Transverse colon (tissue), 4 donors: Measurements from ENCODE around the gene ITGA11. TPM values are rescaled to one million over a fixed set of nuclear protein-coding genes. Genes with fewer than 3 reads are reported as not detected.
A peak's percentile ranks its signal among the peaks of the same experiment; 100 is the strongest.

Experiments used
- DNase-seq: peaks from one replicate; pipeline ENCODE4 v3.0.0-alpha.2; 2019
- H3K27ac ChIP-seq, 4 donors: fragments of 200-600 bp; sonication (generic); 2 replicates each; pipeline ENCODE4 v1.5.1; 2016 to 2018; ENCODE audit warnings: inconsistent platforms in 4 of 4
- H3K27me3 ChIP-seq: fragments of 200-600 bp; sonication (generic); 2 replicates; pipeline ENCODE4 v1.5.1; 2017; ENCODE audit warnings: inconsistent platforms
- H3K36me3 ChIP-seq, 4 donors: fragments of 200-600 bp; sonication (generic); 2 replicates each; pipeline ENCODE4 v1.5.1; 2017 to 2019; ENCODE audit warnings: inconsistent platforms in 4 of 4
- H3K4me1 ChIP-seq, 4 donors: fragments of 200-600 bp; sonication (generic); 2 replicates each; pipeline ENCODE4 v1.5.1; 2017 to 2020; ENCODE audit warnings: inconsistent platforms in 4 of 4
- H3K4me3 ChIP-seq, 4 donors: fragments of 200-600 bp; sonication (generic); 1 replicate in 1 of 4; 2 replicates in 3 of 4; pipeline versions ENCODE4 v1.5.1 to v1.6.1; 2017 to 2019; ENCODE audit warnings: inconsistent platforms in 4 of 4
- H3K9me3 ChIP-seq, 2 donors: fragments of 200-600 bp; sonication (generic); 2 replicates each; pipeline ENCODE4 v1.5.1; 2017 to 2019; ENCODE audit warnings: inconsistent platforms in 2 of 2
- EP300 ChIP-seq: sonication (generic); formaldehyde crosslinking; IDR thresholded peaks from one replicate; pipeline ENCODE4 v1.6.1; 2017; ENCODE audit warnings: antibody characterized with exemption, low read depth
- POLR2A ChIP-seq: fragments of 450-650 bp; IDR thresholded peaks from one replicate; pipeline ENCODE4 v1.6.1; 2016; ENCODE audit warnings: antibody characterized with exemption, mild to moderate bottlenecking, moderate library complexity
- POLR2AphosphoS5 ChIP-seq, 3 donors: sonication (generic); formaldehyde crosslinking; IDR thresholded peaks; one replicate each; pipeline ENCODE4 v1.6.1; 2016; ENCODE audit warnings: antibody characterized with exemption in 3 of 3
- WGBS, 2 donors: methylation state at CpG; one replicate each; pipeline ENCODE4 v1.1.5; 2018; ENCODE audit warnings: low coverage in 1 of 2; 5-methylcytosine and 5-hydroxymethylcytosine counted together
- in situ Hi-C, 4 donors: fragments of 200-750 bp; cut with MboI; loops; one replicate each; pipeline versions ENCODE4 v1.15.0 to v1.15.1; 2017; ENCODE audit warnings: low sequenced_read_pairs in 3 of 4, low pct_ligation_motif_present in 1 of 4, low pct_unique_long_range_greater_than_20kb in 1 of 4
- intact Hi-C: fragments of 100-400 bp; cut with DNase I; formaldehyde crosslinking; loops from one replicate; pipeline ENCODE4 v1.15.1; 2023; ENCODE audit warnings: low total_unique reads
- total RNA-seq, 4 donors: library from RNA; depleted of rRNA; stranded (reverse); fragments of >200 nt; gene quantifications; one replicate each; pipeline ENCODE4 v1.1.0, GENCODE V29; 2016
- TF ChIP-seq, protein P1 (sequence below), 5 experiments: fragments of 200-600 bp in 3 of 5; fragments of 450-650 bp in 2 of 5; sonication (generic) in 3 of 5; IDR thresholded peaks; 1 replicate in 2 of 5; 2 replicates in 3 of 5; pipeline ENCODE4 v1.5.1; 2016 to 2017; ENCODE audit warnings: antibody characterized with exemption in 5 of 5, inconsistent platforms in 3 of 5, mild to moderate bottlenecking in 2 of 5, moderate library complexity in 1 of 5

Gene ITGA11
- total RNA-seq, 4 donors from 2014 or later = 0.37 to 3.2 (median 1.1) TPM

DNA sequence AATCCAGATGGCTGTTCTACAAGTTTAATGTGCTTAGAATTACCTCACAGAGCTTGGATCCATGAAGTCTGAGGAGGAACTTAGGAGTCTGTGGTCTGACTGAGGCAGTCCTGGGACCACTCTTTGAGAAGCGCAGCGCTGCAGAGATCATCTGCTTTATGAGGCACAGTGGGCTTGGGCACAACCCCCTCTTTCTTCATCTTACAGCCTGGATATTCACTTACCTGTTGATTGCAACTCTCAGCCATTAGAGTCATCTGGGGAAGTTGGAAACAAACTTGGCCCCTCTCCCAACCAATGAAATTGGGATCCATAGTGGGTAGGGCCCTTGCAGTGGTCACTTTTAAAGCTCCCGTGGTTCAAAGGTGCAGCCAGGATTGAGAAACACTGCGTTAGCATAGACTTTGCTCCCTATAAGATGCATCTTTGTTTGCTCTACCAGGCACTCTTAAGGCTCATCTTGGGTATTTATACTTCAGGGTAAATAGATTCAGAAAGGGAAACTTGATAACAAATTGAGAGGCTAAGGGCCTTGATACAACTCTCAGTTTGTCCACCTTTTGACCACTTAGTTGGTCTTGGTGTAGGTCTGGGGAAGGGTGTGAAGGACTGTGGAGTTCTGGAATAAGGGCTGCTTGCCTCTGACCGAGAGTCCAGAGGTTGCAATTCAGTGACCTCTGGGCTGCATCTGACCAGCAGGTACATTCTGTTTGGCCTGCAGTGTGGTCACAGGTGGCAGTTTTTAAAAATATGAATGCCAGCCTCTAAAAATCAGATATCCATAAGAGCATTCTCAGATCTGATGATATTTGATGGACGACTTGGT lies 131.6 kb downstream of the ITGA11 start:
- in situ Hi-C loops = loop anchor here in 2 of 4 donors (10.0 to 25.0 kb wide), 3 partner anchors 84 to 387 kb away; no protein-coding TSS in a partner anchor
- no peak for TF ChIP-seq POLR2A
- TF ChIP-seq EP300 = no peak
- no peak for TF ChIP-seq POLR2AphosphoS5 (IDR thresholded peaks at IDR 0.05)
- TF ChIP-seq, protein P1, sequence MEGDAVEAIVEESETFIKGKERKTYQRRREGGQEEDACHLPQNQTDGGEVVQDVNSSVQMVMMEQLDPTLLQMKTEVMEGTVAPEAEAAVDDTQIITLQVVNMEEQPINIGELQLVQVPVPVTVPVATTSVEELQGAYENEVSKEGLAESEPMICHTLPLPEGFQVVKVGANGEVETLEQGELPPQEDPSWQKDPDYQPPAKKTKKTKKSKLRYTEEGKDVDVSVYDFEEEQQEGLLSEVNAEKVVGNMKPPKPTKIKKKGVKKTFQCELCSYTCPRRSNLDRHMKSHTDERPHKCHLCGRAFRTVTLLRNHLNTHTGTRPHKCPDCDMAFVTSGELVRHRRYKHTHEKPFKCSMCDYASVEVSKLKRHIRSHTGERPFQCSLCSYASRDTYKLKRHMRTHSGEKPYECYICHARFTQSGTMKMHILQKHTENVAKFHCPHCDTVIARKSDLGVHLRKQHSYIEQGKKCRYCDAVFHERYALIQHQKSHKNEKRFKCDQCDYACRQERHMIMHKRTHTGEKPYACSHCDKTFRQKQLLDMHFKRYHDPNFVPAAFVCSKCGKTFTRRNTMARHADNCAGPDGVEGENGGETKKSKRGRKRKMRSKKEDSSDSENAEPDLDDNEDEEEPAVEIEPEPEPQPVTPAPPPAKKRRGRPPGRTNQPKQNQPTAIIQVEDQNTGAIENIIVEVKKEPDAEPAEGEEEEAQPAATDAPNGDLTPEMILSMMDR (IDR thresholded peaks at IDR 0.05) = no peak

GRCh38 chr15:68299436-68299835 lies 132.5 kb downstream of the ITGA11 start:
- intact Hi-C loops = no loop called here
- in situ Hi-C loops = no loop called here
- H3K27ac ChIP-seq = peak overlapping the region; percentile 68 to 73 (median 70)
- H3K4me3 ChIP-seq = peak overlapping the region in 1 of 4 donors; percentile 25
- 64% methylated on average over 5 of the region's 5 CpGs for WGBS, 2 donors
- no peaks in the 10 kb centered on the region for H3K27me3 ChIP-seq
- DNase-seq = no peak
- no peaks in the 10 kb centered on the region for H3K9me3 ChIP-seq
- H3K4me1 ChIP-seq = peaks cover 13 to 45% (median 28%) of the 10 kb centered on the region in 4 donors
- H3K36me3 ChIP-seq = no peaks in the 10 kb centered on the region
- no peak for TF ChIP-seq POLR2A
- no peak for TF ChIP-seq EP300
- TF ChIP-seq, protein P1 (IDR thresholded peaks at IDR 0.05) = no peak
- no peak for TF ChIP-seq POLR2AphosphoS5 (IDR thresholded peaks at IDR 0.05)

More for the DNA sequence above, 131.6 kb downstream of the ITGA11 start:
- Histone ChIP-seq H3K4me3 (no peak overlapping the region), H3K27me3 (no peaks in the 10 kb centered on the region), H3K27ac (peak overlapping the region; percentile 68 to 73 (median 70)), H3K4me1 (peaks cover 13 to 40% (median 24%) of the 10 kb centered on the region in 4 donors), H3K9me3 (no peaks in the 10 kb centered on the region), H3K36me3 (no peaks in the 10 kb centered on the region)
- intact Hi-C loops = loop anchor here (10.0 kb wide), 1 partner anchor 46 kb away; no protein-coding TSS in a partner anchor
- DNase-seq = peak; percentile 56
- 74 to 80% methylated on average over 2 to 6 of the region's 6 CpGs for WGBS, 2 donors

- TF ChIP-seq, protein P1 (IDR thresholded peaks at IDR 0.05) = no peak
- TF ChIP-seq POLR2A = no peak
- TF ChIP-seq POLR2AphosphoS5 (IDR thresholded peaks at IDR 0.05) = peak in 1 of 3 donors; percentile 19
- WGBS, 2 donors = 14 to 30% methylated on average over 2 to 6 of the region's 6 CpGs
- Histone ChIP-seq H3K9me3 (no peaks in the 10 kb centered on the region), H3K4me3 (peak overlapping the region in 1 of 4 donors; percentile 25), H3K4me1 (peaks cover 13 to 45% (median 28%) of the 10 kb centered on the region in 4 donors), H3K36me3 (no peaks in the 10 kb centered on the region), H3K27me3 (no peaks in the 10 kb centered on the region), H3K27ac (peak overlapping the region; percentile 68 to 73 (median 70))
- intact Hi-C loops (no loop called here), in situ Hi-C loops (no loop called here)
- DNase-seq = no peak
These were observed 133.0 kb downstream of the ITGA11 start for GRCh38 chr15:68298882-68299381.

DNA sequence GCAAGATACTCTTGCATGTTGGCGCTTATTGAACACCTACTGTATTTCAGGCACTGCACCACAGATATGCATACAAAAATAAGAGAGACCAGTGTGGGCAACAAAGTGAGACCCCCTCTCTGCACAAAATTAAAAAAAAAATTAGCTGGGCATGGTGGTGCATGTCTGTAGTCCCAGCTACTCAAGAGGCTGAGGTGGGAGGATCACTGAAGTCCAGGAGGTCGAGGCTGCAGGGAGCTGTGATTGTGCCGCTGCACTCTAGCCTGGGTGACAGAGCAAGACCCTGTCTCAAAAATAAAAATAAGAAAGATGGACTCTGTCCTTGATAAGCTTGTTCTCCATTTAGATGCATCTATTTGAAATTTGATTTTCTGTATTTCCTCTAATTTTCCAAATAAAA lies 133.6 kb downstream of the ITGA11 start:
- 91 to 96% methylated on average over 3 of the region's 3 CpGs for WGBS, 2 donors
- no peaks in the 10 kb centered on the region for H3K27me3 ChIP-seq
- intact Hi-C loops = no loop called here
- H3K27ac ChIP-seq = peak overlapping the region; percentile 68 to 73 (median 70)
- in situ Hi-C loops = no loop called here
- no peak overlapping the region for H3K4me3 ChIP-seq
- peaks cover 13 to 45% (median 28%) of the 10 kb centered on the region in 4 donors for H3K4me1 ChIP-seq
- TF ChIP-seq, protein P1 (IDR thresholded peaks at IDR 0.05) = no peak
- TF ChIP-seq POLR2A = no peak
- TF ChIP-seq EP300 = no peak
- no peak for TF ChIP-seq POLR2AphosphoS5 (IDR thresholded peaks at IDR 0.05)
- no peaks in the 10 kb centered on the region for H3K36me3 ChIP-seq
- DNase-seq = no peak
- no peaks in the 10 kb centered on the region for H3K9me3 ChIP-seq
